Fibroblast of skin of back (primary cell): Measurements from ENCODE around the gene SLC7A8.

Experiments used
- DNase-seq: peaks from one replicate; pipeline ENCODE4 v3.0.0-alpha.2; 2013

SLC7A8 gene

DNA sequence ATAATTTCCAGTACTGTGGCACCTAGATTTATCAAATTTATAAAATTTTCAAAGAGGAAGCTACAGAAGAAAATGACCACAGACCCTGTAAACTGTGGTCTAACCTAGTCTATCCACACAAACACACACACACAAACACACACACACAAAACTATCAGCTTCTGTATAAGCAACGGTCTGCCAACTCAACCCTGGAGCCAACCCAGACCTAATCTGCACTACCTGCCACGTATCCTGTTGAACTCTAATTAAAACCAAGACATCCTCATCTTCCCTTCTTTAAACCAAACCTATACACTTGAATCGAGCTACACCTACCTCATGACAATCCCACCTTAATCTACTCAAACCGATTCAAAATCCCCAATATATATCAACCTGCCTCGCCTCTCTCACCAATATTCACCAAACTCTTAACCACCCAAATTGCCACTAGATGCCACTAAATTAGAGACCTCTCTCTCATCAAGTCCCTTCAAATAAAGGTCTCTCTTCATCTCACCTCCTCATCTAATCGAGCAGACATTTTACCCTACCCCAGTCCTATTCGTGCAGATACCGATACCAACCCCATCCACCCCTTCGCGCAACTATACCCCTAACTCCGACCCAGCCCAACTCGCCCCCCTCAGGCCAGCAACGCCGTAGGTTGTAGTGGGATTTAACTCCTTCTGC lies 89.3 kb downstream of the SLC7A8 start:
- DNase-seq = no peak

DNA sequence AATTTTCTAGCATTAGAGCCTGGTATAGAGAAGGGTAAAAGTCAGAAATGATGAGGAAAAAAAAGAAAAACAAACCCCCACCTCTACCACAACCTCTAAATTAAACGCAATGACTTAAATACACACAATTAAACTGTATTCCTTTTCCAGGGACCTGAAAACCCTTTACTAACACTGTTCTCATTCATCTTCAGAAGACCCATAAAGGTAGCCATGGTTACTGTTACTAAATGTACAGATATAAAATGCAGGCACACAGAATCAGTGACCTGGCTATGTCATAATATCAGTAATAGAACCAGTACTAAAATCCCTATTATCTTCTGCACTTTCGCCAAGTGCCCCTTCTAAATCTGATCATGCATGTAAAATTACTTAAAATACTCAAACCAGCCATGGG lies 89.9 kb downstream of the SLC7A8 start:
- DNase-seq = no peak

DNA sequence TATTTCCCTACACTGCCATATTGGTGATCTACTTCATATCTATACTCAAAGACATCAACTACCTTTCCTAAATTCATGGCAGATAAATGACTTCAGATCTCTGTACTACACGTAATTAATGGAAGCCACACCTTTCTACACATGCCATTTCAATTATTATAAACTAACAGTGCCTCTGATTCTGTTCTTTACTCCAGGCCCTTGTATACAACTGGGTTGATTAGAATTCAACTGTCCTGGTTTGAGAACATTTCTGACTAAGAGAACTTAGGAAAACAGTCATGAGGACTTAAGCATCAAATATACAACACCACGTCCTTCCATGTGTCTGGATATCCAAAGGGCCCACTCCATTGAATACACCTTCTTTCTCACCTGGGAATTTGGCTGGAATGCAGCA lies 90.4 kb downstream of the SLC7A8 start:
- no peak for DNase-seq

DNA sequence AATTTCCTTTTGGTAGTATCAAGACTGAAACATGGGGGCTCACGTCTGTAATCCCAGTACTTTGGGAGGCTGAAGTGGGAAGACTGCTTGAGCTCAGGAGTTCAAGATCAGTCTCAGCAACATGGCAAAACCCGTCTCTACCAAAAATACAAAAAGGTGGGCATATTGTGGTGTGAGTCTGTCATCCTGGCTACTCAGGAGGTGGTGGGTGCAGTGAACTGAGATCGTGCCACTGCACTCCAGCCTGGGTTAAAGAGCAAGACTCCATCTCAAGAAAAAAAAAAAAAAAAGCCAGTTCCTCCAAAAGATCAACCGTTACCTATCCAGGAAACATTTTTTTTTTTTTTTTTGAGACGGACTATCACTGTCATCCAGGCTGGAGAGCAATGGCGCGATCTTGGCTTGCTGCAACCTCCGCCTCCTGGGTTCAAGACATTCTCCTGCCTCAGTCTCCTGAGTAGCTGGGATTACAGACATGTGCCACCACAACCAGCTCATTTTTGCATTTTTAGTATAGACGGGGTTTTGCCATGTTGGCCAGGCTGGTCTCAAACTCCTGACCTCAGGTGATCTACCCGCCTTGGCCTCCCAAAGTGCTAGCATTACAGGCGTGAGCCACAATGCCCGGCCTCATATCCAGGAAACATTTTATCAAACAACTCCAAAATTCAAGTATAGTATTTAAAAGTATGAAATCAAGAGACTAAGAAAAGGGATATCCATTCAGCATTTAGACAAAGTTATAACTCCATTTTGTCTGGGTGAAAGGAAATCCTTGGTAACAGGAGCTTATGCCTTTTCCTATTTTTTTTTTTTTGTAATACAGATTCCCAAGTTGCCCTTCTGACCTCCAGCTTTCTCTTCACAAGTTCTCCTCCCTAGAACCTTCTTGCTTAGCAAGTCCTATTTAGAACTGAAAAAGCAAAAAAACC lies 91.9 kb downstream of the SLC7A8 start:
- DNase-seq = no peak

DNA sequence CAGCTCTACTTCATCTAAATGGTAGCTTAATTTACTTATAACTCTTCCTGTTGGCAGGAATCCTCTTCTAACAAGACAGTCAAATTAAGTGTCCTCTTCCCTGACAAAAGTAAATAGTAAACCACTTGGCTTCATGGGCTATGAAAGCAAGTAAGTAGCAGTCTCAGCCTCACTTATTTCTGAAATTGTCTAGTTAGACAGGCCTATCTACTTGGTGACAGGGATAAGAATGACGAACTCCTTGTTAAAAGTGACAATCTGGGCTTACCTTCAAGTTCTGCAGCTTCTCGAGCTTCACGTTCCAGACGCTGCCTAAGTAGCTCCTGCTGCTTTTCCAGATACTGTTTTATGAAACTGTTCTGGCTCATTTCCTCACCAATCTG lies 93.2 kb downstream of the SLC7A8 start:
- no peak for DNase-seq

DNA sequence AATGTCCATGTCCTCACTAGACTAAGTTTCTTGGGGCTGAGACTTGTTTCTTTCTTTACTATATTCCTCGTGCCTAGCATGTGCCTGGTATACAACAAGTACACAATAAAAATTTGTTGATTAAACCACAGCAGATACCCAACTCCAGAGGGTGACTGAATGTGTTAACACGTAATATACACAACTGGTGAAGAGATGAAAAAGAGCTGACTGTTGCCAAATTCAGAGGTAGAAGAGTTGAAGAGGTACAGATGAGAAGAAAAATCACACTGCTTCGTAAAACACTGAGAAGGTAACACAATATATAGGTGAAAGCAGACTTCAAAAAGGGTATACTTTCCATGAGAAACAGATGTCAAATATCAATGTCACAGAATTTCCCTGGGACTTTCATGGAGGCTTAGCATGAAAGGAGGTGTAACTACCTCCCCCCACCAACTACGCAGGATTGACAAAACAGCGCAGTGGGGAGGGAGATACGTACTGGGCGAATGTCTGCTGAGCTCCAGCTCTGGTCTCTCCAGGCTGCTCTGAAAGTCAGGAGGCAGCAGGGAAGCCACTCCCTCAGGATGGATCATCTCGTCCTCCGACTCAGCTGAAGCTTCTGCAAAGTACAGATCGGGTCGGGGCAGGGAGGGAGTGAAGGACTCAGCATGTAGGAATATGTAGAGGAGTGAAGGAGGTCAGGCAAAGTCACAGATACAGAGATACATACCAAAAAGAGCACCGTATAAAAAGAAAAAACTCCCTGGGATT lies 93.8 kb downstream of the SLC7A8 start:
- no peak for DNase-seq

DNA sequence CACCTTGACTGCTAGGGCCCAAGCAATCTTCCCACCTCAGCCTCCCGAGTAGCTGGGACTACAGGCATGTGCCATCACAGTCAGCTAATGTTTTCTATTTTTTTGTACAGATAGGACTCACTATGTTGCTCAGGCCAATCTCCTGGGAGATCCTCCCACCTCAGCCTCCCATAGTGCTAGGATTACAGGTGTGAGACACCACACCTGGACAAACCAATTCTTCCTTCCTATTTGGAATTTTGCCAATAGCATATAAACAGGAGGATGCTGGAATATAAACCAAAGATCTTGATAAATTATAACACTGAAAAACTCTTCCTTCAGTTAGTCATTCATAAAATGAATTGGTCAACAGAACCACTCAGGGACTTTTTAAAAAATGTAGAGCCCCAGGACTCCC lies 96.9 kb downstream of the SLC7A8 start:
- no peak for DNase-seq

DNA sequence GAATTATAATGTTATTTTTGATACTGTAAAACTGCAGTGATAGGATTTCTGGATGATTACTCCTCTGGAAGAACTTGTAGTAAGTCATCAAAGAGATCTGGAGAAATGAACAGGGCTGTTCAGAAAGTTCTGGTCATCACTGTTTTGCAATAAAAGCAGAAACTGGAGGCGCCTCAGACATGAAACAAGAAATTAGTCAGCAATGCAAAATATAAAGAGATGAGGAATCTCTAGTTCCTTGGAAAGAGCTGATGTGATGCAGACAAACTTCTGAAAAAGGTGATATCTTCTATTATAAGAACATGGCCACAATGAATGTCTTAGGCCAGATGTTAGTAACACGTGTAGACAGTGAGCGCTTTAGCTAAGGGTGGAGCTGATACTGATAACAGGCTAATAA lies 98.0 kb downstream of the SLC7A8 start:
- DNase-seq = no peak

DNA sequence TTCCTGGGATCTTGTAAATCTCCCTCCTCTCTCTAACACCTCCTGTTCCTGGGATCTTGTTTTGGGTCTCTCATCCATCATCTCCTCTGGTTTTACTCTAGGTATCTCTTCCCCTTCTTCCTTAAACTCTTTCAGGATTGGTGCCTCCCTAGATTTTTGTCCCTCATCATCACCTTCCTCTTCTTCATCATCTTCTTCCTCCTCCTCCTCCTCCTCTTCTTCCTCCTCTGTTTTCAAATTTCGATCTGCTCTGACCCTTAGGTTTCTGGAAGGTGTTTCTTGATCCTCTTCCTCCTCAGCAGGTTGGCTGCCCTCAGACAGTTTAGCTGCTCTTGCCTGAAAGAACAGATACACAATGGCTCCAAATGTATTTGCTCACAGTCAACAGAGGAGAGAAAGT lies 103.0 kb downstream of the SLC7A8 start:
- DNase-seq = no peak

DNA sequence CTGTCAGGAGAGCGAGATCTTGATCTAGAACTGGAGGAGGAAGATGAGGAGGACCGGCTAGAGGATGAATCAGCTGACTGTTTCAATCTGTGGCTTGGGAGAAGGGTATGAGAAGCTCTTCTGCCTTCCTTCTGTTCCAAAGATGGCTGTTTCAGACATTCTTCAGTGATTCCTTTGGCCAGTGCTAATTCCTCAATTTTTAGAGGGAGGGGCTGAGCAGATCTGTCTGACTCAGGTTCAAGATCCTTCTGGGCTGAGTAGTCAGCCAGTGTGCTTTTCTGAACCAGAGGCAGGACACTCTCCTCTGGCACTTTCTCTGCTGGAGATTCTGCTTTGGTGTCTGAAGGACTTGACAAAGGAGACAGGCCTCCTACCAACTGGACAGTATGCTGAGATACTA lies 103.7 kb downstream of the SLC7A8 start:
- peak; percentile 54 for DNase-seq

DNA sequence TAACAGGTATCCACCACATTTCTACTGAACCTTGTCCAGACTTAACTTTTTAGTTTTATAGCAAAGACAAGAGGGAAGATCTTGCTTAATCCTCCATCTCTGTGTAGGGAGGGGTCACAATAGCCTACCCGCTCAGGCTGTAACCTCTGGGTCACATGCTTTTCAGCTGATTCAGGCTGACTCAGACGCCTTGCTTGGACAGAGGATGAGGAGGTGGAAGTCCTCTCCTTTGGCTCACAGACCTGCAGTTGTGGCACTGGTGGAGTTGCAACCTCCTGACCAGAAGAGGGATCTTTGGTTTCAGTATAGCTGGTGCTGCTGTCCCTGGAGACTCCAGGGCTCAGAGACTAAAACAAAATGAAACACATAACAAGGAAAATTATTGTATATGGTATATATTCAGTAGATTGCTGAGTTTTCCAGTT lies 104.8 kb downstream of the SLC7A8 start:
- peak; percentile 93 for DNase-seq

DNA sequence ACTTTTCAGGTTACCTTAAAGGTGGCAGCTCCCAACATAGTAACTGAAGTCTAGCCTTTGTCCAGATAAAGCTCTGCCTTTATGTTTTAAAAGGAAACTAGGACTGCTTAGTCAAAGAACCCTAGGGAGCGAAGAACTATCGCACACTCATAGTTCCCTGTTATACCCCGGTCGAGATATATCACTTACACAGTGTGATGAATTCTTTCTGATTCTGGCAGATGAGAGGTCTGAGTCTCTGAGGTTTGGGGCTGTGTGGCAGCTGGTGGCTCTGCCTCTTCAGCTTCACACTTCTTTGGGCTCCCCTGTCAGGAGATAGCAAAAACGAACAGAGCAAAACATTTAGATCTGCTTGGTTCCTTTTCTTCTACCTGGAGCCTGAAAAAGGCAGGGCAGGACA lies 105.5 kb downstream of the SLC7A8 start:
- DNase-seq = no peak

DNA sequence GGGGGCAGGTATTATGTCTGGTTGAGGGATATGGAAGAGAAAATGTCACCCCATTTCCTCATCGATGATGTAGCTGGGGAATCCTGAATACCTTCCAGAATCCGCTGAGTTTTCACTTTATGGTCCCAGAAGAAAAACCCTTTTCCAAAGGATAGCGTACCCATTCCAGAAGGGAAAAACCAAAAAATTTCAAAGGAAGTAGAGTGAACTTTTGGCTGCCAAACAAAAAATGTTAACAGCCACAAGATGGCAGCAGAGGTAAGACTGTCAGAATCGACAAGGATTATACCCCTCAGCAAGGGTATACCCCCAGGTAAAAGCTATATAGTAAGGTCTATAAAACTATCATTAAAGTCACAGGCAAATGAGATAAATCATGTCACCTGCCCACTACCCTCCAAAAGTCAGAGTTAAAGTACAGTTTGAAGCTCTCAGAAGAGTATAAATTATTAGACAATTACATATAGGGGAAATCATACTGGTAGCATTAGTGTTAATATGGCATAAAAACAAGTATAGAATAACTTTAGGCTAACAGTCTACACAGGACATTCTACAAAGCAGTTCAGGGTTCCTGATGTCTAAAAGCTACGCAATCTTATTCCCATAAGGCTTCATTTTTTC lies 106.6 kb downstream of the SLC7A8 start:
- DNase-seq = peak; percentile 38
